NCI-H1694 (cell line): ENCODE measurements around the gene PPP2R1B.

Source experiments
- DNase-seq: peaks from one replicate; lab custom pipeline; 2025; lab: John Stamatoyannopoulos, UW

Gene PPP2R1B

DNA sequence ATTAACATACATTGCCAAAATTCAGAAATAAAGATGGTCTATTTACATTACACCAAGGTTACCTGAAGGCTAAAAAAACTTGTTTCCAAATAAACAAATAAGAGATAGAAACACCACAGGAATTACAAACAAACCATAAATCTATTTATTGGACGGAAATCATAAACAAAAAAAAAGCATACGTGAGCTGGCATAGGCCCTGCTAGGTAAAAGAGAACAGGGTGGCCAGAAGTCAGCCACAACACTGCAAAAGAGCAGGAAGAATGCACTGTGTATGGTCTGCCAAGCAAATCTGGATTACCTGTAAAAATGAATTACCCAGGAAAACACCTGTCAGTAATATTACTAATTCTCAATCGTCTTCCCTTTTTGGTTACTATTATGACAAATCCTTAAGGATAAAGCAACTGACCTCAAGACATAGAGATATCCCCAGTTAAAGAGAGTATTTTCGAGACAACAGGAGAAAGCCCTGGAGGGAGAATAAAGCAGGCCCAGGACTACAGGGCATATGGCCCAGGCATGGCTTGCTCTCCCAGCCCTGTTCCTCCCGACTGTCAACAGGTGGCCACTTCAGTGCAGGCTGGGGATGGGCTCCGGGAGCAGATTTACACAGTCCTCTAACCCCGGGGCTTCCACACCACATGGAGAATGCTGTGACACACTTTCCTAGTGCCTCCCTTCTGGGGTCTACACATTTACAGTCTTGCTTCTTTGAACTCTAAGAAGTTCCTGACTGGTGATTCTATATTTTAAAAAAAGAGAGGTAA is 18.0 kb downstream of the PPP2R1B start:
- no peak for DNase-seq

DNA sequence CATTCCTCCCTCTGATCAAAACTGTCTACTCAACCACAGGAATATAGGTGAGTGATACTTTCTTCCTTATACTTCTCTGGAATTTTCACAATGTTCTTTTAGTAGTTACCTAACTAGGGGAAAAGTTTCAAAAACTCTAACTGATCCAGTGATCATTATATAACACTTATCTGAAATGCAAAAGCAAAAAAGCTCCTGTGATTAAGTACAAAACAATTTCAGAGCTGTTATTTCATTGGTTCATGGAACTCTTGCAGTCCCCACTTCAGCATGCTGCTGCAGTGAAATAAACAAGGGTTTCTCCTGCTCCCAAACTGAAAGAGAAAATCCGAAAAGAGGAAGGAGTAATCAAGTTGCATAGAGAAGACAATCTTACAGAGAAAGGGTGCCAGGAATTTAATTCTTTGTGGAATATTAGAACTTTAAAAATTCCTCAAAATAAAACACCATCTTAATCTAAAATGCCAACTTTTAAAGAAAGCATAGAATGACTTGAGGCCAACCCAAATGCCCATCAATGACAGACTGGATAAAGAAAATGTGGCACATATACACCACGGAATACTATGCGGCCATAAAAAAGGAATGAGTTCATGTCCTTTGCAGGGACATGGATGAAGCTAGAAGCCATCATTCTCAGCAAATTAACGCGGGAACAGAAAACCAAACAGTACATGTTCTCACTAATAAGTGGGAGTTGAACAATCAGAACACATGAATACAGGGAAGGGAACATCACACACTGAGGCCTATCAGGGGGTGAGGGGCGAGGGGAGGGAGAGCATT is 20.3 kb downstream of the PPP2R1B start:
- DNase-seq: no peak

DNA sequence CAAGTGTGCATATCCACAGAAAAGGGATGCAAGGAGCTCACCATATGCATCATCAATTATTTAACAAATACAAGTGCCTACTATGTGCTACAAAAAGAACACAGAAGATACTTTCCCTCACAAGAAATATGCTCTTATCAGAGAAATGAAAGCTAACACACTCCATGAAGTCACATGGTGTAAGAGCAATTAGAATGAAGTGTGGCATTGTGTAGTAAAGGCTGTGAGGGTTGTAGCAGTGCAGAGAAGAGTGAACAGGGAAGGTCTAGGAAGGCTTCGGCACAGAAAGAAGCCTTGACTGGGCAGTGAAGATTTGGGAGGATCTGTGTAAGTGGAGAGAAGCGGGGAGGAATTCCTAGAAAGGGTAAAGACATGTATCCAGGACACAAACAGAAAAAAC is 22.5 kb downstream of the PPP2R1B start:
- no peak for DNase-seq

DNA sequence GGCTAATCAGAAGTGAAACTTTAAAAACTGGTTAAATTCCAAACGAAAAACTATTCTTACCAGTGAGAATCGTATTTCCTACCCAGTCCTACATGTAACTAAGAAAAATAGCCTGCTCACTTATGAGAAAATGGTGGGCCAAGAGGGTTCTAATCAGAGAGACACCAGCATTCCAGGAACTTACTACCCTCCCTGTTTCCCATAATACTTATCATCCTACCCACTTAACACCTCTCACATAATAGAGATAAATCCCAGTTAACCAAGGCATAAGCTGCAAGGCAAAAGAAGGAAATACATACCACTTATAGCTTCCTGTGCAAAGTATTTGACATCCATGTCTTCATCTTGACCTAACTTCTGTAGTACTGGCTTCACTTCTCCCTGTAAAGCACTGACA is 24.4 kb downstream of the PPP2R1B start:
- DNase-seq: no peak

DNA sequence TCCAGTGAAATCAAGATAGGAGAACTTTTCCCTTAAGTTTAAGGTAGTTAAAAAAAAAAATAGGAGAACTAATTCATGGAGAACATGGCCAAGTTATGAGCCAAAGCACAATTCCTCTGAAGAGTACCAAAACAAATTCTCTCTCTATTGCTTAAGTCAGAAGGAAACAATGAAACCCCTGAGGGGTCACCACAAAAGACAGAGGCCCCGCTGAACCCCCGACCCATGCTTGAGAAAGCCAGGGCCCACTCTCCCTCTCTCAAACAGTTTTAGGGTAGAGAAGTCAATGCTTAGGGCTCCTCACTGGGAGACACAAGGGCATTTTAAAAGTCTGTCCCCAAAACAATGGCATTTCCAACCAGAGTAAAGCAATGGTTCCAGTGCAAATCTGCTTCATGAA is 26.9 kb downstream of the PPP2R1B start:
- DNase-seq: no peak

DNA sequence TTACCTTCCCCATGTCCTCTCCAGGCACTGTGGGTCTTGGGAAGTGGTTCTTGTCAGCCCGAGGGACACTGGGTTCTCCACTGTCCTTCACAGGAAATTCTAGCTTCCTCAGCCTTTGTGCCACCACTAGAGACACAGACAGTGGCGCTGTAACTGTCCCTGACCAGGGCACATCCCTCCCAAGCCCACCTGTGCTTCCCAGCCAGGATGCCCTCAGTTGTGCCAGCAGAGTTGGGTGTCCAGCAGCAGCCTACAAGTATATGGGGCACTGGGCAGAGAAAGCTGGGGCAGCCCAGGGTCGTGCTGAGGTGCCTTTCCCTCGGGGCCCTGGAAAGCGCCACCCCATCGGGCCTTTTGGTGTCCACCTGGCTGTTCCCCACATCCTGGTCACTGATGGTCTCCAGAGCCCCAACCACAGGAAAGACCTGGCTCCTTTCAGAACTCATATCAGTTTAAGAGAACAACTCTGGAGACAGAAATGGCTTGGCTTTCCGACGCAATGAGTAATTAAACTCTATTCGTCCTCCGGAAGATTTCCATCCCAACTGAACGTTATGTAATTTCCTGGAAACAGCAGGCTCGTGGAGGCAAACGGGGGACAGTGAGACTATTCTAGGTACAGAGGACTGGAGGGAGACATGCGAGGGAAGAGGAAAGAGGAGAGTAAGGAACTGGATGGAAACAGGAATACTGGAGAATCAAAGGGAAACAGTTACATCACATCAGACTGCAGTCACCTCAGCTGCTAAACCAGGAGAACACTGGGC is 28.6 kb downstream of the PPP2R1B start:
- no peak for DNase-seq

DNA sequence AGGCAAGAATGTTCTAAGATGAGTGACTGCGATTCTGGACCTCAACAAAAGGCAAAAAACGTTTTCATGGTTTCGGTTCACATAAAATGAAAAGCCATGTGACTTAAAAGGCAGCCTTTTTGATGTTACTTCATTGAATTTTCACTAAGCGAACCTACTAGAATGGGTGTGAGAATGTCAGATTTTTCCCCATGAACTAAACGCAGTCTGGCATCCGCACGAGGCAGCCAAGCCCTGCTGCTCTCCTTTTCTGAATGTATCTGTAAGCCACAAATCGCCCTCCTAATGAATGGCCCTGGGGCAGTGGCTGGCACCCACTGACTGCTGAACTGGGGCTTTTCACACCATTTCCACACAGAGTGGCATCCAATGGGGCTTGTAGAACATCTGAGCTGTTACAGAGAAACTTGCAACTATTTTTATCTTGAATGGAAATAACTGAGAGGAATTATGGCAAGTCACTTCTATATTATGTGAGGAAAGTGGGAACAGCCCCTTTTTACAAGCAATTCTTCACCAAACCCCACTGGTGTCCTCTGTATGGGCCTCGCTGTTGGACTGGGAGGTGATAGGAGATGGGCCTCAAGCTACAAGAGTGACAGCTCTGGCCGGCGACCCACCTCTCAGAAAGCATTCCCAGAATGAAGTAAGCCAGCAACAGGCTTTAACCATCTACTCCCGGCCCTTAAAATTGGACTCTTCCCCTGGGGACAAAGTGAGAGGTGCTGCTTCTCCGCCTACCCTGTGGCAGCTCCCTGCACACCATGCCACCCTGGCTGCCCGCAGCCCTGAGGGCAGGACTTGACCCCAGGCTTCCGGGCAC is 29.4 kb downstream of the PPP2R1B start:
- no peak for DNase-seq

DNA sequence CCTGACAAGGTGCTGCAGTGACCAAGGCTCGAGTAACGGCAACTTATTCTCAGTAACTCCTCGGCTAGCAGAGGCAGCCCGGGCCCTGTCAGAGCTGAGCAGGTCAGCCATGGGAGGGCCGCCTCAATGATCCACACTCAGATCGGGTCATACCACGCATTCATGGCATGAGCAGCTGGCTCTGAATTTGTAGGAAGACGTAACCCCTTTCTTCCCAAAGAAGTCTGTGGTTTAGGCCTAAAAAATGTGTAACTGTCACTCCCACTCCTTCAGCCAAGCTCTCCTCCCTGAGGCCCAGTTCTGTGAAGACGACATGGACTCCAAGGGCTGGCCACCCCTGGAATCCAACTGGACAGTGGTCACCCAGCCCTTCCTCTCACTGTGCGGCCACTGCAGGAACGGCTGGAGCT is 30.0 kb downstream of the PPP2R1B start:
- no peak for DNase-seq

DNA sequence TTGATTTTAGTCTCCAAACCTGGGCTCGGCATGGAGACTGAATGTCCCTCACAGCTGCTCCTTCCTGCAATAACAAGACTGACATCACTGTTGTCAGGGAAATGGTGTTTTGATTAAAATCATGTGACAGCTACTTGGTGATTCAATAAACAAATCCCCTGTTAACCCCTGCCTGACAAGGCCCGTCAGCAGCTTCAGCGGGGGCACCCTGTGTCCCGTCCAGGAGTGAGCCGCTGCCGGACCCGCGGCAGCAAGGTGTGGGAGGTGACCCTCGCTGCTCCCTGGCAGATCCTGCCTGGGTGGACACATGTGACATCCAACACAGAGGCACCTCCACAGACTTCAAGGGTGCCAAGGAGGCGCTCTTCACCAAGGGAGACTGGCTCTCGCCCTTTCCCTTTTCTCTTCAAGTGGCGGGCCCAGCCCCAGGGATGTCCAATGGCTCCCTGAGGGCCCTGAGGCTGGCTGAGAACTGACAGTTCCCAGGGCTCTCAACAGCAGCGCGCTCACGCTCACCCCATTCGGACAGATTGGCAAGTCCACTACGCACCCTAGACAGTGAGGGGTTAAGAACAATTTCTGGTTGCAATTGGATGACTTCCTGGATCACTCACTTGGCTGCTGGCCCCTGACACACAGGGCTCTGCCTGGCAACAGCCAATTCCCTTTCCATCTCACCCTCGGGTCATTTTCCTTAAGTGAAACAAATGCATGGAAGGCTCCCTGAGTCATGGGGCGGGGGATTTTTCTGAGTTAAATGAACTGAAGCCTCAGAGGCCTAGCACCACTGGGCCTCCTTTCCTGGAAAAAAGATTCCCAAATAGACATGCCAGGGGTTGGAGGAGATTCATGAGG is 30.7 kb downstream of the PPP2R1B start:
- DNase-seq: peak; percentile 63

DNA sequence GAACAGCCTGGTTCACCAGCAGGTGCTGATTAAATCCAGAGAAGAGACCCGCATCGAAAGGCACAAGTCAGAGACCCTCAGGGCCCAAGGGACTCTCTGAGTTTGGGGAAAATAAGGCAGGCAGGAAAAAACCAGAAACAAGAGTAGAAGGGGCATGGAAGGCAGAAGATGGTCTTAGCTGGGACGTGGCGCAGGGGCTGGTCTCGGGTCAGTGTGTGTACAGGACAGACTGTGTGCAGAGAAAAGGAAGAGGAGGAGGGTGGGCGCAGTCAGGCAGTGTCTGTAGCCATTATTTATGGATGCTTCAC is 31.3 kb downstream of the PPP2R1B start:
- no peak for DNase-seq

DNA sequence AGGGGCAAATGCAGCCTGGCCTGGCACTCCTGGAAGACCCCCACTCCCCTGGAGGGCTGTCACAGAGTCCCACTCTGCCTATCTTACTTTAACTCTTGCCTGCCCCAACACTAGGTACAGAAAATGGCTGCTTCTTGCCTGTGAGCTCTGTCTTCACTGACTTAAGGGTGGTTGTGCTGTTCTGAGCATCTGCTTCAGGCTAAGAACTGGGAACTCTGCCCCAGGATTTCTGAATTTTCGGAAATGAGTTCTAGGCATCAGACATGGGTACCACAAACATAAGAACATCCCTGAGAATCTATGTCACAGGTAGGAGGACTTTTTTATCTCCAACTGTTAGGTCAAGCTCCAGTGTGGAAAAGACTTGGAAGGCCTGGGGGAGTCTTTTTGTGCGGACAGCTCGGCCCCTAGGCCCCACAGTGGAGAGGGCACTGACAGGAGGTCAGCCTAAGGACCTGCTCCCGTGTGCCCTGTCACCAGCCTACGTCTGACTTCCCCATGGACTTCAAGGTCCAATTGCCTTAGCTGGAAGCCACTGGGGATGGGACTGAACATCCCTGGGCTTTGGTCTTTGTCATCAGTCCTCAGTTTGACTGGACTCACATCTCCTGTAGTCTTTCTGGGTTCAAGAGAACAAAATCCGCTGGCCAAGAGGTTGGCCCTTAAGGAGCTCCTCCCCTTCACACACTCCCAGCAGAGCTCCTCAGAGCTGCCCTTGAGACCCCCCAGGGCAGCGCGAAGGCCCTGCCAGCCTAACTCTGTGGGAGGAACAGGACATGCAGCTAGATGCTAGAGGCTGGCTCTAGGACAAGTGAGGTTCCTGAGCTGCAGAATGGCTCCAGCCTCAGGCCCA is 31.9 kb downstream of the PPP2R1B start:
- DNase-seq: no peak

DNA sequence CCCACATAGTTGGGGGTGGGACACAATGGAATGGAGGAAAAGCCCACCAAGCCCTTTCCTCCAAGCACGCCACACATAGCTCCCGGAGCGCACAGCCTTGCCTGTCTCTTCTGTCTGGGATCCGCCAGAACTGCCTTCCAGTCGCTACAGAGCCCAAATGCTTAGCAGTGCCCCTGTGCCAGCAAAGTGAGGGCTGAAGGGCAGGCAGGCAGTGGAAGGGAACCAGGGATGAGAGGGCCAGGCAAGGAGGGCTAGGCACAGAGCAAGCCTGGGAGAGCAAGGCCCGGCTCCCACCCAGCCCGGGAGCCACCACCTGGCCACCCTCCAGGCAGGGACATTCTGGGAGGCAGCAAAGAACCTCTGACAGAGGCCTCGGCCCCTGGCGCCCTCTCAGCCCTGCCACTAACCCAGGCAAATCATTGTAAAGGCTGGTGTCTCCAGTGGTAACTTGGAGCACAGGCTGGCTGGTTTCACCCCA is 32.5 kb downstream of the PPP2R1B start:
- DNase-seq: no peak

DNA sequence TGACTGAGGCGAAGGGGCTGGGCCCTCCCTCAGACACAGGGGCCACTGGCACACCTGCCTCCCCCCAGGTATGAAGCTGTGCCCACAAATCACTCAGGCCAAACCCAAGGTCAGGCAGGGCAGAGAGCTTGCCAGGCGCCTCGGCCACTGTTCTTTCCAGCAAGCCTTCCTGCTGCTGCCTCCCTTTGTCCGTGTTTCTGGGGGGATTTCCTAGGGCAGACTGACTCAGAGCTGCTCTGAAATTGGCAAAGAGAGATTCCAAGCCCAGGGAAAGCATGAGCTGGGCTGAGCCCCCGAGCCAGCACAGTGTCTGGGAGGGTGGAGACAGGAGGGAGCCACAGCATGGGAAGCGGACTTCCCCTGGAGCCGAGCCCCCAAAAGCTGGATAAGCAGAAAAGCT is 33.2 kb downstream of the PPP2R1B start:
- DNase-seq: no peak

DNA sequence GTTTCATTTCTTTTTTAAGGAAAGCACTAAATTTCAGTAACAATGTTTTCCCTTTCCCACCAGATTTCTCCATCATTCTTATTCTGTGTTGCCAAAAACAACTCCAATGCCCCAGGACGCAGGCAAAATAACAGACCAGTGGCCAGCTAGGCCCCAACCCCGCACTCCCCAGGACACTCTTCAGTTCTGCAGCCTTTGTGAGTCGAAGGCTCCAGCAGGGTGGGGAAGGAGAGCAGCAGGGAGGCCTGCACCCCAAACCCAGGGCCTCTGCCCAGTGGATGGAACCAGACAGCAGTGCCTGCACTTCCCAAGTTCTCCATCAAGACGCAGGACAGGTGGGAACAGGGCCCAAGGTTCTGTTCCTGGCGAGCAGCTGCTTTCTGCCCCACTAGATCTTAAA is 34.4 kb downstream of the PPP2R1B start:
- DNase-seq: no peak

DNA sequence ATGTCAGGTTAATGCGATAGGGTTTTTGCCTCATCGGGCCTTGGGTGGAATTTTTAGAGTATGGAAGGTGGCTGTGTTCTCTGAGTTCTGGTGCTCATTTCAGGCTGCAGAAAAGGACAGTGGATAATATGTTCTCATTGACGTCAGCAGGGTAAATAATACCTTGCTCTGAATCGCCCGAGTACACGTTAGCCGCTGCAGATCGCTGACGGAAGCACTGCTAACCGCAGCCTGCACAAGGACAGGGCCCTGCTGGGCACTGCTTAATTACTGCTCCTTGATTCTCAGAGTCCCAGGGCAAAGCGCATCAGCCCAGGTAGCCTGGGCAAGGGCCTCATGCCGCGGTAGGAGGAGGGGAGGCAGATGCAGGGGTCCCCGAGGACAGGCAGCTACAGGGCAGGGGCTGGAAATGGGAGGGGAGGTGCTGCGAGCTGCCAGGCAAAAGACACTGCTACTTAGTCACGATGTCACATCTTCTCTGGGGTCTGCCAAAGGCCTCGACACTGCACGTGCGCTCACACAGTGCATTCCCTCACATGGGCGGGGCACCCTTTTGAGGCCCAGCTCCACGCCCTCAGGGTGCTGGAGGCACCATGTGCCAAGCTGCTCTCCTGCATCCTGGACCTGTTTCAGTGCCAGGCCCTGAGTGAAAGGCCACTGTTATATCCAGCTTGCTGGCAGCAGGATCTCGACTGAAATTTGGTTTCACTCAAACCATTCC is 35.2 kb downstream of the PPP2R1B start:
- no peak for DNase-seq

DNA sequence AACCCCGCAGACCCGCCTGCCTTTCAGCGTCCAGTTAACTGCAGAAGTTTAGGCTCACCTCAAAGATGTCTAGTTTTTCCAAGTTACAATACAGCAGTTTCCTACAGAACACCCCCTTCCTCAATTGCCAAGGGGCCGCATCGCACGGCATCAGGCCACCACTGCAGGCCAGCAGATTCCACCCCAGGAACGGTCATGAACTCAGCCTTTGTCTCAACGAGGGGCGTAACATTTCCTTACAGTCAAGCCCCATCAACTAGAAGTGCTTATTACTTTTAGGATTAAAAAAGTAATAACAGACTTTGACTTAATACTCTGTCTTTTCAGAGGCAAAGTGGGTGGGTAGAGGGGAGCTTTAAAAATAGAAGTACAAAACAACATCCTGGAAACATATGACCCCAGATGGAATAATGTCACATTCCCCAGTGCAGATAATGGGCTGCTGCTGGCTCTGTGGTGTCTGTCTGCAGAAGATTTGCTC is 36.3 kb downstream of the PPP2R1B start:
- DNase-seq: no peak

DNA sequence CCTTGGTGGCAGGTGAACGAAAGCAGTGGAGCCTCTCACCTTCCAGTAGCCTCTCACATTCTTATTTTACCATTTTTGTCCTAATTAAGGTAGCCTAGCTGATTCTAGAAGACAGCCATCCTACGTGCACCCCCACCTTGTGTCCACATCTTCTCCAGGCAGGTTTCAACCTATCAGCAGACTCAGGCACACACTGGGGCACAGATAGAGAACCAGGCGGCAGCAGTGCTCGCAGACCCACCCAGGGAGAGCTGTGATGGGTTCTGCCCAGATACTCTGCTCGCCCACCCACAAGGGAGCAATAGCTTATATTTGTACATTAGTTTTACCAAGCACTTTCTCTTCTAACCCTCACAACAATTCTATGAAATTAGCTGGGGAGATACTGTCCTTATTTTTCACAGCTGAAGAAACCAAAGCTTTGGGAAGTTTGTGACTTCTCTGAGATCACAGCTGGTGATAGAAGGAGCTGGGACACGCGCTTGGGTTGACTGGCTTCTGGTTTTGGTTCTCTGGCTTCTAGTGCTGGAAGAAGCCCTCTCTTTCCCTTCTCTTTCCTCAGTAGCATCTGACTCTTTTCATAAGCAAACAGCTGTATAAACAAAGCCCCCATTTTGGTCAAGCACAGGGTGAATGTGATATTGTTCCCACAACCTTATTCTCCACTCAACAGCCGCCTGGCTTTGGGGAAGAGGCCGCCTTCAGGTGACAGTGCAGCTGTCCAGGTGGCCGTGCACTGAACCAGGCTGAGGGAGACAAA is 36.9 kb downstream of the PPP2R1B start:
- DNase-seq: no peak

DNA sequence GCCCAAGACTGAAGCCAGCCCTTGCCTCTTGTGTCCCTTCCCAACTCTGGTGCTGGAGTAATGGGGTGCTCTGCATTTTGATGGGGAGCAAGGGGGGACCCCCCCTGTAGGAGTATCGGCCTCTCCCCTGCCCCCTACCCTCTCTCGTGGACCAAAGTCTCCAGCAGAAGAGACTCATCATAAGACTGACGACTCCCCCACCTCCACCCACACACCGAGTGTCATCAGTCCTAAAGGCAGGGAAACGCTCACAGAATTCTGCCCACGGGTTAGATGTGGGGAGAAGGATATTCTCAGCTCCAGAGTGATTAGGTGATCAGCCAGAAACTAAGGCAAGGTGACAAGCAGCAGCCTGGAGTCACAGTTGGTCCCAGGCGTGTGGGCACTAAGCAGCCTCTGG is 38.8 kb downstream of the PPP2R1B start:
- DNase-seq: no peak
